Stimulated activated naive CD8-positive, alpha-beta T cell treated with anti-CD3 and anti-CD28 coated beads, Interleukin-15, Interleukin-2, amounts not matched to agents 100 ng/mL and 50 ng/mL, for 24 hours (primary cell): ENCODE measurements around the gene ADCY5.

Experiments used
- H3K27ac Mint-ChIP-seq: one replicate; pipeline ENCODE4 v1.8.0; 2021; ENCODE audit warnings: mild to moderate bottlenecking, mixed read lengths
- H3K27me3 Mint-ChIP-seq: one replicate; pipeline ENCODE4 v1.8.0; 2021; ENCODE audit warnings: mixed read lengths
- H3K36me3 Mint-ChIP-seq: one replicate; pipeline ENCODE4 v1.8.0; 2021; ENCODE audit warnings: low read depth, mixed read lengths
- H3K4me1 Mint-ChIP-seq: one replicate; pipeline ENCODE4 v1.8.0; 2021; ENCODE audit warnings: low read depth, mixed read lengths
- H3K4me3 Mint-ChIP-seq: one replicate; pipeline ENCODE4 v1.8.0; 2021; ENCODE audit warnings: mild to moderate bottlenecking, mixed read lengths
- H3K9me3 Mint-ChIP-seq: one replicate; pipeline ENCODE4 v1.8.0; 2021; ENCODE audit warnings: mixed read lengths

ADCY5 gene

GRCh38 chr3:123447416-123447748 lies 1.5 kb downstream of the ADCY5 start:
- H3K36me3 Mint-ChIP-seq: no peaks in the 10 kb centered on the region
- no peak overlapping the region for H3K27ac Mint-ChIP-seq
- peaks cover 48% of the 10 kb centered on the region for H3K27me3 Mint-ChIP-seq
- no peaks in the 10 kb centered on the region for H3K9me3 Mint-ChIP-seq
- no peak overlapping the region for H3K4me3 Mint-ChIP-seq
- H3K4me1 Mint-ChIP-seq: peaks cover 10% of the 10 kb centered on the region

DNA sequence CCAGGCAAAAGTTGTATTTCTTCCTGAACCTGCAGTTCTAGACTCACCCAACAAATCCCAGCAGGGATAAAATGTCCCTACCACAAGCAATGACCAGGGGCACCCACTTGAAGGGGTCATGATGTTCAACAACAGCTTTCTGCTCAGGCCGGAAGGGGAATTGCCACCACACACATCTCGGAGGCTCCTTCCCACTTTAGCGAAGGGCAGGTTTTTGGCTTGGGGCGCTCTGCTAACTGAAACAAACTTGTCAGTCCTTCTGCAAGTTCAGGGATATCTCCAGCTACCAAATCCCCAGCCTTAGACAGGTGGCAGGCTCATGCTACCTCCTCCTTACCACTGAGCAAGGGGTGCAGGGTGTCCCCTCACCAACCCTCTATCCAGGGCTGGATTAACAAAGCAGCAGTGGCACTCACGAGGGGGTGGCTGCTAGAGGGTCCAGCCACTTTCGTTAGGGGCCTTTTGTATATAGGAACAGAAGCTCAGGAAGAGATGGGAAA lies 2.2 kb downstream of the ADCY5 start:
- H3K27me3 Mint-ChIP-seq: peaks cover 50% of the 10 kb centered on the region

GRCh38 chr3:123446210-123446609 lies 2.7 kb downstream of the ADCY5 start:
- Mint-ChIP-seq H3K36me3 (no peaks in the 10 kb centered on the region), H3K4me3 (no peak overlapping the region), H3K27ac (no peak overlapping the region), H3K4me1 (peaks cover 10% of the 10 kb centered on the region), H3K27me3 (peaks cover 52% of the 10 kb centered on the region), H3K9me3 (no peaks in the 10 kb centered on the region)

More for the DNA sequence above, 2.2 kb downstream of the ADCY5 start:
- Mint-ChIP-seq H3K27ac (no peak overlapping the region), H3K4me1 (peaks cover 10% of the 10 kb centered on the region), H3K9me3 (no peaks in the 10 kb centered on the region), H3K36me3 (no peaks in the 10 kb centered on the region), H3K4me3 (peak overlapping the region; percentile 37)

DNA sequence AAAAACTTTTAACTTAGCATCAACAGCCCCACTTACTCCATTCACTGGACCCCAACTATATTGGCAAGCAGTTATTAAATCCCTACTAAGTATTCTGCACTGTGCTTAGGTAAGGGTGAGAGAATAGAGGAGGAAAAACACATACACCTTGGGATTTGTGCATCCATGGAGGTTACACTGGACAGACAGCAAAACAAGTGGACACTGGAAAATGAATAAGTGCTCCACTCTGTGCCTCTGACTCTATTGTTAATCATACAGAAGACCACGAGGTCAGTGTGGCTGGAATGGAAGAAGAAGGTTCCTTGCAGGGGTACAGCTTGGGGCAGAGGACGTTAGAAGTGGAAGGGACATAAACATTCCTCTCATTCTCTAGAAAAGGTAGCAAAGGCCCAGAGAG lies 3.2 kb downstream of the ADCY5 start:
- peaks cover 10% of the 10 kb centered on the region for H3K4me1 Mint-ChIP-seq
- H3K27me3 Mint-ChIP-seq: peaks cover 48% of the 10 kb centered on the region
- H3K9me3 Mint-ChIP-seq: no peaks in the 10 kb centered on the region
- H3K4me3 Mint-ChIP-seq: no peak overlapping the region
- no peaks in the 10 kb centered on the region for H3K36me3 Mint-ChIP-seq
- H3K27ac Mint-ChIP-seq: no peak overlapping the region

GRCh38 chr3:123444744-123445143 lies 4.1 kb downstream of the ADCY5 start:
- peaks cover 41% of the 10 kb centered on the region for H3K27me3 Mint-ChIP-seq
- H3K9me3 Mint-ChIP-seq: no peaks in the 10 kb centered on the region

DNA sequence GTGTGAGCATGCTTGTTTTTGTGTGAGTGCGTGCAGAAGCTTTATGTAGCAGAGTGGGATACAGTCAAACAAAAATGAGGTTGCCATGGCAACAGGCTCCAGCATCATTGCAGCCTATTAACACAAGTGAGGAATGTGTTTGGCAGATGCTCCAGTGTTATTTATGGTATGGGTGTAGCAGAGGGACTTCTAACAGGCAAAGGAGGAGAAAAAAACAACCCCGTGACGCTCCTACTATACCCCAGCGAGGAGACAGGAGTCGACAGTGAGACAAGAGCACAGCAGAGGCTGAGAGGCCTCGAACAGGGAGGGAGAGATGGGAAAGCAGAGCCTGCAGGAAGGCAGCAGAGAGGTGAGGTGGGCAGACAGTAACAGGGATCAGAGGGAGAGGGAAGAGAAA lies 4.9 kb downstream of the ADCY5 start:
- peaks cover 41% of the 10 kb centered on the region for H3K27me3 Mint-ChIP-seq
- H3K4me1 Mint-ChIP-seq: peaks cover 3% of the 10 kb centered on the region
- H3K4me3 Mint-ChIP-seq: no peak overlapping the region
- H3K27ac Mint-ChIP-seq: no peak overlapping the region
- no peaks in the 10 kb centered on the region for H3K9me3 Mint-ChIP-seq
- H3K36me3 Mint-ChIP-seq: no peaks in the 10 kb centered on the region

More at GRCh38 chr3:123444744-123445143, 4.1 kb downstream of the ADCY5 start:
- H3K27ac Mint-ChIP-seq: no peak overlapping the region
- no peaks in the 10 kb centered on the region for H3K36me3 Mint-ChIP-seq
- H3K4me3 Mint-ChIP-seq: no peak overlapping the region
- H3K4me1 Mint-ChIP-seq: peaks cover 3% of the 10 kb centered on the region

- H3K4me3 Mint-ChIP-seq: no peak overlapping the region
- H3K4me1 Mint-ChIP-seq: peaks cover 3% of the 10 kb centered on the region
- no peaks in the 10 kb centered on the region for H3K36me3 Mint-ChIP-seq
- no peak overlapping the region for H3K27ac Mint-ChIP-seq
- H3K9me3 Mint-ChIP-seq: no peaks in the 10 kb centered on the region
- H3K27me3 Mint-ChIP-seq: peaks cover 41% of the 10 kb centered on the region
Measured at GRCh38 chr3:123442908-123443307, 6.0 kb downstream of the ADCY5 start.

DNA sequence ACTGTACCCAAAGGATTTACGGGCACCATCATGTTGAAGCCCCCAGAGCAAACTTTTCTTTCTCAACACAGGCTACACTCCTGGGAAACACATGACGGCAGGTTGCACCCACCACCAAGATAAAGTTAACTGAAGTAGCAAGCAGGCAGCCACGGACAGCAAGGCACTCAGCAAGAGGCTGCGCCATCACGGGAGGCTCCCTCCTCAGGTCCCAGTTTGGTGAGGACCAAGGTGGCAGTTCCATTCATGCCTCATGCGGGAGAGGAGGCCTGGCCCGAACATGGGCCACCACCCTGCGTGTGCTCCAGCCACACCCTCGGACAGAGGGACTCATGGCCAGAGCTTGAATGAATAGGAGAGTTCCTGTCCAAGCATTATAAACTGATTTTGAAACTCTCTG lies 6.8 kb downstream of the ADCY5 start:
- Mint-ChIP-seq H3K4me3 (no peak overlapping the region), H3K36me3 (no peaks in the 10 kb centered on the region), H3K4me1 (peaks cover 3% of the 10 kb centered on the region), H3K27ac (no peak overlapping the region), H3K27me3 (peaks cover 38% of the 10 kb centered on the region), H3K9me3 (no peaks in the 10 kb centered on the region)

- Mint-ChIP-seq H3K4me3 (no peak overlapping the region), H3K27ac (no peak overlapping the region), H3K36me3 (no peaks in the 10 kb centered on the region), H3K27me3 (peaks cover 18% of the 10 kb centered on the region), H3K9me3 (no peaks in the 10 kb centered on the region), H3K4me1 (no peaks in the 10 kb centered on the region)
Measured at GRCh38 chr3:123439806-123440580, 8.9 kb downstream of the ADCY5 start.

DNA sequence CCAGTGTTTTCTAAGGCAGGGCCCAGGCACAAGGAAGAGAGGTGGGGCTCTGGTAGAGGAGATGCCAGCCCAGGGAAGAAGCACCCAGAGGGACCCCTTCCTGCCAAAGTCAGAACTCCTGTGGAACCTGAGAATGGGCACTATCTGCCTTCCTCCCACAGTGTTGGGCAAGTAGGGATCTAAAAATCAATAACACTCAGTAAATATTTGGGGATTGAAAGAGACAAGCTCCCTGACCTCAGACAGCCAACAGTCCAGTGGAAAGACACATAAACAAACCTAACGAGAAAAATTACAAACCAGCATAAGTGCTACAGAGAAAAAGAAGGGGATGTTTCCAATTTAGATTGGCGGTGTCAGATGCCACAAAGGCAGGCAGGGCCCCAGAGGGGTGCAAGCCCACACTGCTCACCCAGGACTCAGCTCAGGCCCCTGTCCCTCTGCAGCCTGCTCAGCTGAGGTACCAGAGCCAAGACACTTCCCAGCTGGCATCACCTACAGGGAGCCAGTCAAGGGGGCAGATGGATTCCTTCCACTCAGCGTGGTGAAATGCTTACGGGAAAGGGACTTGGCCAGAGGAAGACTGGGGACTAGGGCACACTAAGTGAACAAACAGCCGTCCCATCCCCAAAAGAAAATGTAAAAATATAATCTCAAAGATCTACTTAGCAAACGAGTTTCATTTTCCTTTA lies 15.9 kb downstream of the ADCY5 start:
- Mint-ChIP-seq H3K27ac (no peak overlapping the region), H3K27me3 (peaks cover 3% of the 10 kb centered on the region), H3K36me3 (no peaks in the 10 kb centered on the region), H3K4me1 (no peaks in the 10 kb centered on the region), H3K9me3 (no peaks in the 10 kb centered on the region), H3K4me3 (no peak overlapping the region)

DNA sequence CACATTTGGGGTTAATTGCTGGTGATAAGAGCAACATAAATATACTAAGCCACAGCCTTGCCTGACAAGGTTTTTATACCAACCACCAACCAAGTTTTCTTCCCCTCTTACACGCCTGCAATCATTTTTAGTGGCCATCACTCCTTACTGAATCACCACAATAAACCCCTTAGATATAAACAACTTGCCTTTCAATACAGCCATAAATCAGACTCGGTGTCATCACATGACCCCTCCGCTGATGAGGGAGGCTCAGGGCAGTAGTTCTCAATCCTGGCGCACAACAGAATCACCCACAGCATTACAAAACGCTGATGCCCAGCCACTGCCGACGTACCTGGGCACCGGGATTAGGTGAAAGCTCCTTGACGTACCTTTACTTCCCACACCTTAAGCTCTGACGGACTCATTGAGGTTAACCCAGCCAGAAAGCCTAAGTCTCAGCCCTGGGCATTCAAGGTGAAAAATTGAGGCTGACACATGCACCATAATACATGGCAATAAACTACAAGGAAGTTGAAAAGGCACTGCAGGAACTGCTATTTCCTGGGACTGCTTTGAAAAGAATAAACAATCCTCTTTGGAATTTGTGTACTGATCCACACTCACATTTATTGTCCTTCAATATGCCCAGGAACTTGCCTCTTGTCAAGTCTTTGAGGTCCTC lies 17.1 kb downstream of the ADCY5 start:
- Mint-ChIP-seq H3K27me3 (peaks cover 3% of the 10 kb centered on the region), H3K4me1 (no peaks in the 10 kb centered on the region), H3K9me3 (no peaks in the 10 kb centered on the region), H3K27ac (no peak overlapping the region), H3K36me3 (no peaks in the 10 kb centered on the region), H3K4me3 (no peak overlapping the region)

GRCh38 chr3:123431007-123431657 lies 17.8 kb downstream of the ADCY5 start:
- Mint-ChIP-seq H3K4me3 (no peak overlapping the region), H3K4me1 (no peaks in the 10 kb centered on the region), H3K27me3 (peaks cover 3% of the 10 kb centered on the region), H3K36me3 (no peaks in the 10 kb centered on the region), H3K9me3 (no peaks in the 10 kb centered on the region), H3K27ac (no peak overlapping the region)

- Mint-ChIP-seq H3K36me3 (no peaks in the 10 kb centered on the region), H3K9me3 (no peaks in the 10 kb centered on the region), H3K4me1 (no peaks in the 10 kb centered on the region), H3K4me3 (no peak overlapping the region), H3K27me3 (peaks cover 3% of the 10 kb centered on the region), H3K27ac (no peak overlapping the region)
Measured at GRCh38 chr3:123430266-123430665, 18.6 kb downstream of the ADCY5 start.

GRCh38 chr3:123429362-123430125 lies 19.3 kb downstream of the ADCY5 start:
- H3K9me3 Mint-ChIP-seq: no peaks in the 10 kb centered on the region
- peaks cover 3% of the 10 kb centered on the region for H3K27me3 Mint-ChIP-seq
- no peak overlapping the region for H3K27ac Mint-ChIP-seq
- no peak overlapping the region for H3K4me3 Mint-ChIP-seq
- H3K4me1 Mint-ChIP-seq: no peaks in the 10 kb centered on the region
- H3K36me3 Mint-ChIP-seq: no peaks in the 10 kb centered on the region
